Uterus (tissue), 2 donors: ENCODE data around the gene RNF5.

Experiments used
- POLR2A ChIP-seq, 2 donors: fragments of 450-650 bp; IDR thresholded peaks; one replicate each; pipeline ENCODE4 v1.6.1; 2016; ENCODE audit warnings: antibody characterized with exemption in 2 of 2, mild to moderate bottlenecking in 1 of 2, moderate library complexity in 1 of 2
- TF ChIP-seq, protein P1 (sequence below), 4 experiments: fragments of 200-600 bp in 2 of 4; fragments of 450-650 bp in 2 of 4; sonication (generic) in 2 of 4; IDR thresholded peaks; one replicate each; pipeline ENCODE4 v1.5.1; 2016 to 2019; ENCODE audit warnings: antibody characterized with exemption in 4 of 4, mild to moderate bottlenecking in 2 of 4, moderate library complexity in 1 of 4

DNA sequence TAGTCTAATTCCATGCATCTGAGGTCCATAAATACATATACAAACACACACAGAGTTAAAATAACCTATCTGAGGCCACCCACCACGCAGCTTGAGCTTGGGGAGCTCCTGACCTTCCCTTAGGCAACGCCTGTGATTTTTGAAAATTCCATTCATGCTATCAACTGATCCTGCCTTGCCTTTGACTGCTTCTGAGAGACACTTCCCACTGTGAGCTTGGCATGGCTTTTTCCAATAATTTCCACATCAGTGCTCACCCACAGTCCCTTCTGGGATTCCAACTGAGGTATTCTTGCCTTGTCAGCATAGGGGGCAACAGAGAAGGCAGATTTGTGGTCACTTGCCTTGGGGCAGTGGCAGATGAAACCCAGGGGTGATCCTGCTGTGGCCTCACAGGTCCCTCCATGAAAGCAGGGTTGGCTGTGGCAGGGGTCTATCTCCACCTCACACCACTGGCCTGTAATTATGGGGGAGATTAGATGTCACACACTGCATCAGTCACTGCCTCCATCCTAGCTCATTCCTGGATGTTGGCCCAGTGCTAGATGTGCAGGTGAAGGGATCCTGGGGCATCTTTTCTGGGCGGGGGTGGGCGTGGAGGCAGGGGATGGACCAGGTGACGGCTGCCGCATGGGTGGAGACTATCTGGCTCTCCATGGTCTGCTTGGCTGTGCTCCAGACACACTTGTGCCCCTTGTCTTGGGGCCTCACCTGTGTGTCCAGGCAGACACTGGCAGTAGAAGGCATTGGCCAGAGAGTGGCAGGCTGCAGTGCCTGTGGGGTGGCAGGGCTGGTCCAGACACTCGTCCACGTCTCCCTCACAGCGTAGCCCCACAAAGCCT, 25.4 kb downstream of the RNF5 start:
- TF ChIP-seq, protein P1, sequence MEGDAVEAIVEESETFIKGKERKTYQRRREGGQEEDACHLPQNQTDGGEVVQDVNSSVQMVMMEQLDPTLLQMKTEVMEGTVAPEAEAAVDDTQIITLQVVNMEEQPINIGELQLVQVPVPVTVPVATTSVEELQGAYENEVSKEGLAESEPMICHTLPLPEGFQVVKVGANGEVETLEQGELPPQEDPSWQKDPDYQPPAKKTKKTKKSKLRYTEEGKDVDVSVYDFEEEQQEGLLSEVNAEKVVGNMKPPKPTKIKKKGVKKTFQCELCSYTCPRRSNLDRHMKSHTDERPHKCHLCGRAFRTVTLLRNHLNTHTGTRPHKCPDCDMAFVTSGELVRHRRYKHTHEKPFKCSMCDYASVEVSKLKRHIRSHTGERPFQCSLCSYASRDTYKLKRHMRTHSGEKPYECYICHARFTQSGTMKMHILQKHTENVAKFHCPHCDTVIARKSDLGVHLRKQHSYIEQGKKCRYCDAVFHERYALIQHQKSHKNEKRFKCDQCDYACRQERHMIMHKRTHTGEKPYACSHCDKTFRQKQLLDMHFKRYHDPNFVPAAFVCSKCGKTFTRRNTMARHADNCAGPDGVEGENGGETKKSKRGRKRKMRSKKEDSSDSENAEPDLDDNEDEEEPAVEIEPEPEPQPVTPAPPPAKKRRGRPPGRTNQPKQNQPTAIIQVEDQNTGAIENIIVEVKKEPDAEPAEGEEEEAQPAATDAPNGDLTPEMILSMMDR (IDR thresholded peaks at IDR 0.05) = no peak
- no peak for TF ChIP-seq POLR2A (IDR thresholded peaks at IDR 0.05)
